IMR-90 (cell line): ENCODE data around the gene UGT2B15.
"Not testable (repeated sequence)": the region's sequence is repeated elsewhere in the genome, so short reads cannot be mapped to it uniquely, and the experiment has no call there.

Experiments used
- CTCF ChIP-seq: conservative IDR thresholded peaks from 2 replicates; pipeline ENCODE4 v1.5.1; 2012; ENCODE audit warnings: mild to moderate bottlenecking, low read depth, low read length, improper control_type of control experiment
- MXI1 ChIP-seq: IDR thresholded peaks from 2 replicates; pipeline ENCODE4 v1.6.1; 2012; ENCODE audit warnings: low read depth, mild to moderate bottlenecking, low read length, moderate library complexity, borderline replicate concordance
- NFE2L2 ChIP-seq: fragments of 150-350 bp; IDR thresholded peaks from 2 replicates; pipeline ENCODE4 v1.6.1; 2016; ENCODE audit warnings: low read depth, mild to moderate bottlenecking, low read length
- POLR2A ChIP-seq: IDR thresholded peaks from 2 replicates; pipeline ENCODE4 v1.6.1; 2012; ENCODE audit warnings: mild to moderate bottlenecking, low read depth, low read length
- RAD21 ChIP-seq: IDR thresholded peaks from 2 replicates; pipeline ENCODE4 v1.6.1; 2012; ENCODE audit warnings: low read length, improper control_type of control experiment

- TF ChIP-seq CTCF, POLR2A, NFE2L2, RAD21, MXI1: not testable (repeated sequence)
These were observed 32.7 kb upstream of the UGT2B15 start for GRCh38 chr4:68703168-68703567.
